ENCODE measurements around the gene COX10. TPM values are rescaled to one million over a fixed set of nuclear protein-coding genes. Genes with fewer than 3 reads are reported as not detected.
"Not testable (repeated sequence)": the region's sequence is repeated elsewhere in the genome, so short reads cannot be mapped to it uniquely, and the experiment has no call there.

COX10 gene
- total and polyA plus RNA-seq, 5 donors = 17.9 to 40.2 (median 33.5) TPM

DNA sequence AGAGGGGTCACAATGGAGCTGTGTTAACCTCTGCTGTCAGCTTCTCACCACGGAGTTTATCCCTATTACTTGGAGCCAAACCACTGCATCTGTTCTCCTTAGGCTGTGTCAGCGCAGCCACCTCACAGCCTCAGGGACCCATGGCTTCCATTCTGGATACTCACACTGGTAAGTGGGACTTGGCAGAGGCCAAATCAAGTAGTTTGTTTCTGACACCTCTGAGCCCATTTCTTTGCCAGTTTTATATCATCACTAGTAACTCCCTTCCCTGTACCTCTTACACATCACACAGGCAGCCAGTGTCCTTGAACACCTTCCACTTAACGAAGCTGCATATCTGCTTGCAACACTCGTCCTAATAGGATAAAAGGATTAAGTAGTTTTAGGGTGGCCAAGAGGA, 108.5 kb downstream of the COX10 start:
- DNase-seq; H3K4me1 ChIP-seq (ENCODE audit: control insufficient read depth, insufficient read depth, low read length); H3K9me3 ChIP-seq (ENCODE audit: control insufficient read depth, low read length); intact Hi-C loops (cut with DNase I); H3K27ac ChIP-seq (ENCODE audit: low read length); H3K4me3 ChIP-seq (ENCODE audit: low read length); H3K27me3 ChIP-seq (ENCODE audit: control insufficient read depth, insufficient read depth): not testable (repeated sequence)
- 94% methylated on average over 1 of the region's 4 CpGs for WGBS
- peak; percentile 69 to 87 for ATAC-seq

DNA sequence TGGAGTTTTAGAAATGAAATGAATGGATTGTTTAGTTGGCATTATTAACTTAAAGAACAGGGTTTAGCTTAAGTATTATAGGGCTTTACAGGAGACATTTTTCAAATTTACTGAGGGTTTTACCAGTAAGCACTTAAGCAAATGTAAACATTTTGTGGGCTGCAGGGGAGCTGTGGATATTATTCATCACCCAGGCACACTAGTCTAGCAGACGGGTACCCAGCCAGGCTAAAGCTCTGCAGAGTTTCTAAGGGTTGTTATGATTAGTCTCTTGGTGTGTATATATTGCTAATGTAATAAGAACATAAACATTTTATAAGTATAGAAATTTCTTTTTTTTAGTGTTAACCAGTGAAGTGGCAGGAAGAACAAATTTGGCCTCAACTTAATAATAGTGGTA, 110.6 kb downstream of the COX10 start:
- H3K27me3 ChIP-seq (ENCODE audit: control insufficient read depth, insufficient read depth); H3K4me3 ChIP-seq (ENCODE audit: low read length); H3K9me3 ChIP-seq (ENCODE audit: control insufficient read depth, low read length); H3K27ac ChIP-seq (ENCODE audit: low read length); DNase-seq; intact Hi-C loops (cut with DNase I); H3K4me1 ChIP-seq (ENCODE audit: control insufficient read depth, insufficient read depth, low read length); ATAC-seq: not testable (repeated sequence)
- WGBS = no CpG with 5 or more reads among the region's 1 CpG

- H3K27ac ChIP-seq (ENCODE audit: low read length); H3K4me1 ChIP-seq (ENCODE audit: control insufficient read depth, insufficient read depth, low read length); H3K27me3 ChIP-seq (ENCODE audit: control insufficient read depth, insufficient read depth); ATAC-seq; H3K4me3 ChIP-seq (ENCODE audit: low read length); intact Hi-C loops (cut with DNase I); H3K9me3 ChIP-seq (ENCODE audit: control insufficient read depth, low read length); DNase-seq: not testable (repeated sequence)
- WGBS = 95% methylated on average over 6 of the region's 6 CpGs
Measured at GRCh38 chr17:14182084-14182483, 112.8 kb downstream of the COX10 start.

- H3K27me3 ChIP-seq (ENCODE audit: control insufficient read depth, insufficient read depth); ATAC-seq; DNase-seq; H3K4me3 ChIP-seq (ENCODE audit: low read length); H3K9me3 ChIP-seq (ENCODE audit: control insufficient read depth, low read length); H3K4me1 ChIP-seq (ENCODE audit: control insufficient read depth, insufficient read depth, low read length); H3K27ac ChIP-seq (ENCODE audit: low read length); intact Hi-C loops (cut with DNase I): not testable (repeated sequence)
- WGBS = 93% methylated on average over 5 of the region's 5 CpGs
Measured at GRCh38 chr17:14184536-14184935, 115.2 kb downstream of the COX10 start.

- H3K9me3 ChIP-seq (ENCODE audit: control insufficient read depth, low read length); H3K4me3 ChIP-seq (ENCODE audit: low read length); DNase-seq; H3K27ac ChIP-seq (ENCODE audit: low read length); intact Hi-C loops (cut with DNase I); H3K27me3 ChIP-seq (ENCODE audit: control insufficient read depth, insufficient read depth); H3K4me1 ChIP-seq (ENCODE audit: control insufficient read depth, insufficient read depth, low read length); ATAC-seq: not testable (repeated sequence)
- WGBS = 84% methylated on average over 3 of the region's 4 CpGs
Measured at GRCh38 chr17:14186443-14186842, 117.1 kb downstream of the COX10 start.

DNA sequence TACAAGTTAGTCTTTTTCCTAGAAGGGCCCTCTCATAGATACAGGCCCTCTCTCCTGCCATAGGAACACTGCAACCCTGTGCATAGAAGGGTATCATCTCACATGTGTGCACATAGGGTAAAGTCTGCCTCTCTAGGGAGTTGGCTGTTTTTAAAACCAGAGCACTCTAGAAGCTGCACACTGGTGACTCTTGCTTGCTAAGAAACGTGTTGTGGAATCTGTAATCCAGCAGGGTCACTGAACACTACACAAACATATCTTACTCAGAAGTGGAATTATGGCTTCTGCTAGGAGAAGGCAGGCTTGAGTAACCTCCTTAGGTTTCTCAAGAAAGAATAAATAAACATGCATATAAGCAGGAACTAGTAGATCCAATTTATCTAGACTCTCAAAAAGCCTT, 121.5 kb downstream of the COX10 start:
- DNase-seq; intact Hi-C loops (cut with DNase I); H3K4me1 ChIP-seq (ENCODE audit: control insufficient read depth, insufficient read depth, low read length); H3K27ac ChIP-seq (ENCODE audit: low read length); H3K4me3 ChIP-seq (ENCODE audit: low read length); ATAC-seq; H3K27me3 ChIP-seq (ENCODE audit: control insufficient read depth, insufficient read depth); H3K9me3 ChIP-seq (ENCODE audit: control insufficient read depth, low read length): not testable (repeated sequence)
- 77% methylated on average over 1 of the region's 1 CpG for WGBS

GRCh38 chr17:14191469-14191868, 122.2 kb downstream of the COX10 start:
- ATAC-seq; H3K4me3 ChIP-seq (ENCODE audit: low read length); DNase-seq; H3K27ac ChIP-seq (ENCODE audit: low read length); H3K9me3 ChIP-seq (ENCODE audit: control insufficient read depth, low read length); intact Hi-C loops (cut with DNase I); H3K27me3 ChIP-seq (ENCODE audit: control insufficient read depth, insufficient read depth); H3K4me1 ChIP-seq (ENCODE audit: control insufficient read depth, insufficient read depth, low read length): not testable (repeated sequence)

DNA sequence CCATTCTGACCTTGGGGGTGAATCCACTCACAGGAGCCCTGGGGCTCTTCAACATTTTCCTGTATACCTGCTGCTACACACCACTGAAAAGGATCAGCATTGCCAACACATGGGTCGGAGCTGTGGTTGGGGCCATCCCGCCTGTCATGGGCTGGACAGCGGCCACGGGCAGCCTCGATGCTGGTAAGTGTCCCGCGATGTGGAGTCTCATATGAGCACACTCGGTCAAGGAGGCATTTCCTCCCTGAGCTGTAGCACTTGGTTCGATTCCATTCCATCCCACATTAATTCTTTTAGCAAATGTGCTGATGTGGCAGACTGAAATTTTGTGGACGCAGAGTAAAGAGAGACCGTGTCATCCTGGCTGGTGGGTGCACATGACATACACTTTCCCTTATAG, 122.7 kb downstream of the COX10 start:
- WGBS = 89% methylated on average over 11 of the region's 11 CpGs
- H3K9me3 ChIP-seq (ENCODE audit: control insufficient read depth, low read length); H3K27me3 ChIP-seq (ENCODE audit: control insufficient read depth, insufficient read depth); H3K4me1 ChIP-seq (ENCODE audit: control insufficient read depth, insufficient read depth, low read length); intact Hi-C loops (cut with DNase I); DNase-seq; H3K27ac ChIP-seq (ENCODE audit: low read length); ATAC-seq; H3K4me3 ChIP-seq (ENCODE audit: low read length): not testable (repeated sequence)

- H3K4me3 ChIP-seq (ENCODE audit: low read length); H3K27ac ChIP-seq (ENCODE audit: low read length); intact Hi-C loops (cut with DNase I); ATAC-seq; H3K4me1 ChIP-seq (ENCODE audit: control insufficient read depth, insufficient read depth, low read length); H3K9me3 ChIP-seq (ENCODE audit: control insufficient read depth, low read length); H3K27me3 ChIP-seq (ENCODE audit: control insufficient read depth, insufficient read depth): not testable (repeated sequence)
- DNase-seq = peak in 1 of 3 donors; percentile 23
- 87% methylated on average over 12 of the region's 13 CpGs for WGBS
Measured at GRCh38 chr17:14192636-14193344, 123.5 kb downstream of the COX10 start.

- H3K4me3 ChIP-seq (ENCODE audit: low read length) = no peak overlapping the region
- peaks cover 7% of the 10 kb centered on the region for H3K4me1 ChIP-seq (ENCODE audit: control insufficient read depth, insufficient read depth, low read length)
- no peak for DNase-seq
- H3K9me3 ChIP-seq (ENCODE audit: control insufficient read depth, low read length) = no peaks in the 10 kb centered on the region
- WGBS = 96% methylated on average over 4 of the region's 4 CpGs
- no peak for ATAC-seq
- intact Hi-C loops (cut with DNase I) = no loop called here
- H3K27me3 ChIP-seq (ENCODE audit: control insufficient read depth, insufficient read depth) = no peaks in the 10 kb centered on the region
- H3K27ac ChIP-seq (ENCODE audit: low read length) = no peak overlapping the region
Measured at GRCh38 chr17:14196377-14196997, 127.2 kb downstream of the COX10 start.

DNA sequence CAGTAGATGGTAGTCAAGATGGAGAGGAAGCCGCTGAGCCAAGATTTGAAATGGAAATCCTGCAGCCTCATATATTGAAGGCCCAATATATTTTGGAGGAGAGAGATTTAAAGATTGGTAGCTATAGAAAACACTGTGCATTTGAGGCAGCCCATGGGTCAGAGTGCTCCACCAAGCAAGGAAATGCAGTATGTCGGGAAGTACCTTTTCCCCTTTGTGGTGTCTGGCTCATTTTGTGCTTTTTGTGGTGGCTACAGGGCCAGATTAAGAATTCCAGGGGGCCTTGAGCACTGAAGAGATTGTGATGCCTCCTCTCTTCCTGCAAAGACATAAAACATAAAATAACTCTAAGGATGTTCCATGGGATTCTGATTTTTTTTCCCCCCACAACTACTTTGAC, 127.8 kb downstream of the COX10 start:
- no peak for DNase-seq
- no peak for ATAC-seq
- Histone ChIP-seq H3K9me3 (ENCODE audit: control insufficient read depth, low read length) (no peaks in the 10 kb centered on the region), H3K27ac (ENCODE audit: low read length) (no peak overlapping the region), H3K4me3 (ENCODE audit: low read length) (no peak overlapping the region), H3K27me3 (ENCODE audit: control insufficient read depth, insufficient read depth) (no peaks in the 10 kb centered on the region), H3K4me1 (ENCODE audit: control insufficient read depth, insufficient read depth, low read length) (peaks cover 7% of the 10 kb centered on the region)
- intact Hi-C loops (cut with DNase I) = no loop called here
- 93% methylated on average over 2 of the region's 2 CpGs for WGBS

Data from right cardiac atrium (tissue), 5 donors.